NCI-H2171 (cell line): ENCODE results near the gene KCTD11.
A peak's percentile ranks its signal among the peaks of the same experiment; 100 is the strongest.

Experiments
- DNase-seq: peaks from one replicate; lab custom pipeline; 2025; lab: John Stamatoyannopoulos, UW

The KCTD11 gene

GRCh38 chr17:7374353-7374752 lies 22.4 kb downstream of the KCTD11 start:
- no peak for DNase-seq

DNA sequence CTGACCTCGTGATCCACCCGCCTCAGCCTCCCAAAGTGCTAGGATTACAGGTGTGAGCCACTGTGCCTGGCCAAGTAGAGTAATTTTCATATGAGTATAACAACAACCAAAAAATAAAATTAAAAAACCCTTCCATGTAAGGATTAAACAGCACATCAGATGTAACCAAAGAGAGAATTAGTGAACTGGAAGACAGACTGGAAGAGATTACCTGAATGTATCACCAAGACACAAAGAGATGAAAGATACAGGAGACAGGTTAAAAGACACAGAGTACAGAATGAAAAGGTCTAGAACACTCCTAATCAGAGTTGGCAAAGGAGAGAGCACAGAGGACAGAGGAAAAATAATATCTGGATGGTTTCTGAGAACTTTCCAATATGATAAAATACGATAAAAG lies 27.2 kb downstream of the KCTD11 start:
- no peak for DNase-seq

- no peak for DNase-seq
Measured at GRCh38 chr17:7380321-7380720, 28.4 kb downstream of the KCTD11 start.

DNA sequence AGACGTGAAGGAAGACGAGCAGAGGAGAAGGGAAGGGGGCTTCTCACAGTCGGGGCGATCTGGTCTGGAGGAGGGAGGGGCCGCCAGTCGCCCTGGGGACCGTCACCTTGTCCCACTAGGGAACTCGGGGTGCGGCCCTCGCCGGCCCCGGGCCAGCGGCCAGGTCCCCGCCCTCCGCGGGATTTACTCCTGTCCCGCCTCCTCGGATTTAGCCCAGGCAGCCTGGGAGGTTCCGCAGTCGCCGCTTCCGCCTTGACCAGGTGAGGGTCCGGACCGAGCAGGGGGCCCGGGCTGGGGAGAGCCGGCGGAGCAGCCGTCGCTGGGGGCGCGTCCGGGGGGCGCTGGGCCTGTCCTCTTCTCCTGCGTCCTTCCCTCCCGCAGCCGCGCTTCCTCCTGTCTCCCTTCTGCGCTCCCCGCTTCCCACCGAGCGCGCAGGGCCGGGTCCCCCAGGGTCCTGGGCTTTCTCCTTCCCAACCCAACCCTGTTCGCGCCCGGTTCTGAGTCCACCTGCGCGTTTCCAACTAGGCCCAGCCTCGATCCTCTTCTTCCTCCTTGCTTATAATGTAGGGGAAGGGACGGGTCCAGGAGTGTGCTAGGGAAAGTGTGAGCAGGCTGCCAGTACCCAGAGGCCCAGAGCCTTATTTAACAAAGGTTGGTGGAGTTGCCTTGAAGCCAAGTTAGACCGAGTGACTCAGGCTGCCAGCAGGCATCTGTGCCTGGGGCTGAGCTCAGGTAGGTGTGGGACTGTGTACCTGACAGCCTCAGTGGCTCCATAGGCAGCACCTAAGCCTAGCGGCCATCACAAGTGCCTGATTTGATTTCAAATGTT lies 29.1 kb downstream of the KCTD11 start, which contains the start of gene TNK1:
TSS of gene TNK1 (plus strand) at position 235 of the 829 bp plus-strand sequence. CDS start 1,838 bp downstream, outside the sequence.
- DNase-seq: no peak

GRCh38 chr17:7382901-7383300 lies 30.9 kb downstream of the KCTD11 start:
- DNase-seq: no peak

- no peak for DNase-seq
Measured at GRCh38 chr17:7383371-7383741, 31.4 kb downstream of the KCTD11 start.

DNA sequence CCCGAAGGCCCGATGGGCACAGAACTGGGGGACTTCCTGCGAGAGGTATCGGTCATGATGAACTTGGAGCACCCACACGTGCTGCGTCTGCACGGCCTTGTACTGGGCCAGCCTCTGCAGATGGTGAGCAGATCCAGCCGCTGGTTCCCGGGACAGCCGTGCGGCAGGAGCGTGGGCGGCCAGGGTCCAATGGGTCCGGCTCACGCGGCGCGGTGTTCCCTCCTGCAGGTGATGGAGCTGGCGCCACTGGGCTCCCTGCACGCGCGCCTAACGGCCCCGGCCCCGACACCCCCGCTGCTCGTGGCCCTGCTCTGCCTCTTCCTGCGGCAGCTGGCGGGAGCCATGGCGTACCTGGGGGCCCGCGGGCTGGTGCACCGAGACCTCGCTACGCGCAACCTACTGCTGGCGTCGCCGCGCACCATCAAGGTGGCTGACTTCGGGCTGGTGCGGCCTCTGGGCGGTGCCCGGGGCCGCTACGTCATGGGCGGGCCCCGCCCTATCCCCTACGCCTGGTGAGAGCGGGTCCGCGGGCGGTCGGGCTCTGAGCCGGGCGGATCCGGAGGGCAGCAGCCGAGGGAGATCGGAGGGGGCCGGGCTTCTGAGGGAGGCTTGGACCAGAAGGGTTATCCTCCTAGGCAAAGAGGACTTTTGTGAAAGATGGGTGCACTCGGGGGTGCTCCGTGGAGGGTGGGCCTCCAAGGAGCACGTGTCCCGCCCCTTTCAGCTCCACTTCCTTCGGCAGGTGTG lies 32.0 kb downstream of the KCTD11 start:
- no peak for DNase-seq

DNA sequence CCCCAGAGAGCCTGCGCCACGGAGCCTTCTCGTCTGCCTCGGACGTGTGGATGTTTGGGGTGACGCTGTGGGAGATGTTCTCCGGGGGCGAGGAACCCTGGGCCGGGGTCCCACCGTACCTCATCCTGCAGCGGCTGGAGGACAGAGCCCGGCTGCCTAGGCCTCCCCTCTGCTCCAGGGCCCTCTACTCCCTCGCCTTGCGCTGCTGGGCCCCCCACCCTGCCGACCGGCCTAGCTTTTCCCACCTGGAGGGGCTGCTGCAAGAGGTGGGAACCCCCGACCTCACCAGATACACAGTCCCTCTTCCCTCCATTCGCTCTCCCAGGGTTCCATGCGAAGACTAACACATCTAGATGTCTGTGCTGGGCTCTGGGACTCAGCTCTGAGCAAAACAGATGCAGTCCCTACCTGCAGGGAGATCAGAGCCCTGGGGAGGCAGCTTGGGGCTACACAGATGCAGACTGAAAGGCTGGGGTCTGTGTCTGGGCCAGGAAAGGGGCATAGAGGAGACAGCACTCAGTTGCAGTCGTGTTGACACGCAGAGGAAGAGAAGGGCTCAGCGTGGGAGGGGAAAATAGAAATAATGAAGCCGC lies 32.6 kb downstream of the KCTD11 start:
- no peak for DNase-seq

GRCh38 chr17:7388856-7389255 lies 36.9 kb downstream of the KCTD11 start:
- DNase-seq: no peak

DNA sequence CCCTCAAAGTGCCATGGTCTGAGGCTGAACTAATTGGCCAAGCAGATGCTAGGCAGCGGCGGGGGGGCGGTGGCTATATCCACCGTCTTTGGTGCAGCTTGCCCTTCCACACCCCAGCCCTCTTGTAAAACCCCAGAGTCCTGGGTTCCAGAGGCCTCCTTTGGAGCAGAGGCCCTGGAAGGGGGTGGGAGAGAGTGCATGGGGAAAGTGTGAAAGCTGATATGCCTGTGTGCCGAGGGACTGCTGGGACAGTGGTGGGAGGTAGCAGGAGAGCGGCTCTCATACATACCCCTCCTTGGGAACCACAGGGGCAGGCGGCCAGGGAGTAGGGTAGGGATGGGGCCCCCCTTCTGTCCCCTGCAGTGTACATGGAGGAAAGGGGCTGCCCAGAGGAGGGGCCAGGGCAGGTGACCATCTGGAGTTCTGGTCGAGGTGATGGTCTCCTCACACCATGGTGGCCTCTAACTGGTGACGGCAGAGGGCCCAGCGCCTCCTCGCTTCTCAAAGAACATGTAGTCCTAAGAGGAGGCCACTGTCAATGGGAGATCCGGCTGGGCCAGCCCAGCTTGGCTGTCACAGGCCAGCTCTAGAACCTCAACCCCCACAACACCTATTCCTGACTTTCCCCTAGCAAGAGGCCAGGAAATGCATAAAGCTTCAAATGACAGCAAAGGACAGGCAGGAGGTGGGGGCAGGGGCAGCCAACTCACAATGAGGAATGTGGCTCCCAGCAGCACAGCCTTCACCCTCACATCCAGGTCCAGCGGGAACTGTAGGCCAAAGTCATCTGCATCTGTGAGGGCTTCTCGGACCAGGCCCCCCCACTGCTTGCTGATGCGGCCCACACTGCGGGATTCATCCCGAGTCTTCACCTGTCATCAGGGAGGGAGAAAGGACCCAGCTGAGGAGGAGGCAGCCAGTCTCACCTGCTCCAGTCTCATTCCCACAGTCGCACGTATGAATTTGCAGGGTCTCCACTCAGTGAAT lies 38.3 kb downstream of the KCTD11 start:
- no peak for DNase-seq

- DNase-seq: no peak
Measured at GRCh38 chr17:7391307-7391706, 39.3 kb downstream of the KCTD11 start.

- DNase-seq: no peak
Measured at GRCh38 chr17:7392696-7393612, 41.0 kb downstream of the KCTD11 start.

DNA sequence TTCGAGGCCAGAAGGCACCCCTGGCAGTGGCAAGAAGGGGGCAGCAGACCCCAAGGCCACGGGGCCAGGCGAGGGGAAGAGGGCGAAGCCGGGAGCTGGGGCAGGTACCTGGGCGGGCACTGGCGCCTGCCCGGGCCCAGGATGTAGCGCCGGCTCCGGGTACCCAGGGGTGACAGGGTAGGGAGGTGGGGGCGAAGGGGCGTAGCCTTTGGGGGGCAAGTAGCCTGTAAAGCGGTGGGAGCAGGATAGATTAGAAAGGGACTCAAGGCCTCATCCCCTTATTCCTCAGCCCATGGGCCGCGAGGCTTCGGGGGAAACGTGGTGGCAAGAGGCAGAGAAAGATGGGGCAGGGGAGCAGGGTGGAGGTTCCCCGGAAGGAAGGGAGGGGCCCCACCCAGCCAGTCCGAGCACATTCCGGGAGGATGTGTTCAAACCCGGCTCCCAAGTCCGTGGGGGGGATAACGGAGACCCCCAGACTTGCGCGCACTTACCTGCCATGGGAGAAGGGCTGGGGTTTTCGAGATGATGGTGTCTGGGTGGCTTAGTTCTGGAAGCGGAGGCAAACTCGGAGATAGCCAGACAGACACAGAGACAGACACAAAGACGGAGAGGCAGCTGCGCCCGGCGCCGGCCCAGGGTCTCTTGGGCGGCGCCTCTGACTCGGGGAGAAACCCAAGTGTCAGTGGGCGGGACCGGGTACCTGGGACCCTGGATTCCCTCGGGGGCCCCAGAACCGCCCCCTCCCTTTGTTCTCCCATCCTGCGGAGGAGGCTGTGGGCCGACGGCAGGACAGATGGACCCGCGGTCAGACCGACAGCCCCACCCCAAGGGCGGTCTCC lies 41.9 kb downstream of the KCTD11 start:
- DNase-seq: peak; percentile 66

GRCh38 chr17:7394452-7395191 lies 42.7 kb downstream of the KCTD11 start, which contains the start of gene PLSCR3:
PLSCR3 (minus strand) TSS chr17:7394525; CDS start chr17:7394110, 415 bp downstream.
- peak; percentile 81 for DNase-seq

GRCh38 chr17:7396147-7396546 lies 44.2 kb downstream of the KCTD11 start:
- no peak for DNase-seq

GRCh38 chr17:7398612-7399011 lies 46.6 kb downstream of the KCTD11 start:
- DNase-seq: no peak

DNA sequence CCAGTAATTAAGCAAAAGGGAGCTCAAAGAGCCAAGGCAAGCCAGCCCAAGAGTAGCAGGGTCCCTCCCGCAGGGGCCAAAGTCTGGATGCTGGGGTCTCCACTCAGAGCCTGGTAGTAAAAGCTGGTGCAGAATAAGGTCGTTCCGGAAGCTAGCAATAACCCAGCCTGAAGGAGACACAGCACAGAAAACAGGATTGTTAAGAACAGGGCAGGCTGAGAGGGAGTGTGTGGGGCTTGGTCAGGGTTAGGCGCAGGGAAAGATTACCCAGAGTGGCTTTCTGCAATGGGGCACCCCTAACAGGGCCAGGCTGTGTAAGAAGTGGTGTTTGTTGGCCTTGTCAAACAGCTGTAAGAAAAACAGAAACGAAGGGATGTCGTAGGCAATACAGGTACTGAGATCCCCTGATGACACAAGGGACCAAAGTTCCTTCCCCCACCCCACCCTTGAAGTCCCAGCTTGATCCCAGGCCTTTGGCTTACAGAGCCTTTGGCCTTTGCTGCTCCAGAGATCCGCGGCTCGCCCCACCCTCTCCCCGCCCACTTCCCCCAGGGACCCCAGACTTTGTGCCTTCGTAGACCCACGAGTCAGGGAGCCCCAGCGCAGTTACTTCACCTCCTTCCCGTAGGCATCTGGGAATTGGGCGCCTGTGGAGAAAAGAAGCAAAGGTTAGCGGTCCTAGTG lies 51.2 kb downstream of the KCTD11 start:
- no peak for DNase-seq

GRCh38 chr17:7403727-7403976 lies 51.7 kb downstream of the KCTD11 start:
- no peak for DNase-seq
